GM21515 (cell line): ENCODE data around the gene AADACL4.

Experiments used
- ATAC-seq: cut with Tn5 transposase; IDR thresholded peaks from one replicate; pipeline ENCODE4 v1.9.1; 2021; ENCODE audit not compliant: unreplicated experiment

AADACL4 gene

GRCh38 chr1:12610941-12611340 lies 32.9 kb upstream of the AADACL4 start:
- ATAC-seq, result no peak

- no peak for ATAC-seq
Observed at GRCh38 chr1:12613180-12613579, 30.7 kb upstream of the AADACL4 start.

- ATAC-seq, result no peak
Observed at GRCh38 chr1:12614402-12615158, 29.3 kb upstream of the AADACL4 start.

GRCh38 chr1:12615159-12615864 lies 28.6 kb upstream of the AADACL4 start:
- ATAC-seq, result no peak

GRCh38 chr1:12615865-12616708 lies 27.8 kb upstream of the AADACL4 start:
- ATAC-seq, result no peak

GRCh38 chr1:12616709-12617373 lies 27.0 kb upstream of the AADACL4 start:
- no peak for ATAC-seq

GRCh38 chr1:12617511-12617900 lies 26.4 kb upstream of the AADACL4 start:
- no peak for ATAC-seq

GRCh38 chr1:12617901-12618660 lies 25.8 kb upstream of the AADACL4 start, which contains the start of gene DHRS3:
TSS of gene DHRS3 (minus strand) at chr1:12618210. CDS start at chr1:12617348, 862 bp downstream.
- no peak for ATAC-seq

GRCh38 chr1:12618661-12618964 lies 25.3 kb upstream of the AADACL4 start:
- no peak for ATAC-seq

GRCh38 chr1:12618965-12619791 lies 24.7 kb upstream of the AADACL4 start:
- no peak for ATAC-seq

- peak; percentile 45 for ATAC-seq
Observed at GRCh38 chr1:12619792-12620487, 23.9 kb upstream of the AADACL4 start.

- no peak for ATAC-seq
Observed at GRCh38 chr1:12620488-12620865, 23.4 kb upstream of the AADACL4 start.

GRCh38 chr1:12620931-12621330 lies 23.0 kb upstream of the AADACL4 start:
- no peak for ATAC-seq

GRCh38 chr1:12621346-12622335 lies 22.2 kb upstream of the AADACL4 start:
- ATAC-seq, result no peak

- no peak for ATAC-seq
Observed at GRCh38 chr1:12622506-12622905, 21.4 kb upstream of the AADACL4 start.

- ATAC-seq, result no peak
Observed at GRCh38 chr1:12625276-12625675, 18.6 kb upstream of the AADACL4 start.

GRCh38 chr1:12626888-12627287 lies 17.0 kb upstream of the AADACL4 start:
- ATAC-seq, result no peak

- ATAC-seq, result no peak
Observed at GRCh38 chr1:12627296-12627695, 16.6 kb upstream of the AADACL4 start.
